Measurements from ENCODE around the gene OGFOD3.

DNA sequence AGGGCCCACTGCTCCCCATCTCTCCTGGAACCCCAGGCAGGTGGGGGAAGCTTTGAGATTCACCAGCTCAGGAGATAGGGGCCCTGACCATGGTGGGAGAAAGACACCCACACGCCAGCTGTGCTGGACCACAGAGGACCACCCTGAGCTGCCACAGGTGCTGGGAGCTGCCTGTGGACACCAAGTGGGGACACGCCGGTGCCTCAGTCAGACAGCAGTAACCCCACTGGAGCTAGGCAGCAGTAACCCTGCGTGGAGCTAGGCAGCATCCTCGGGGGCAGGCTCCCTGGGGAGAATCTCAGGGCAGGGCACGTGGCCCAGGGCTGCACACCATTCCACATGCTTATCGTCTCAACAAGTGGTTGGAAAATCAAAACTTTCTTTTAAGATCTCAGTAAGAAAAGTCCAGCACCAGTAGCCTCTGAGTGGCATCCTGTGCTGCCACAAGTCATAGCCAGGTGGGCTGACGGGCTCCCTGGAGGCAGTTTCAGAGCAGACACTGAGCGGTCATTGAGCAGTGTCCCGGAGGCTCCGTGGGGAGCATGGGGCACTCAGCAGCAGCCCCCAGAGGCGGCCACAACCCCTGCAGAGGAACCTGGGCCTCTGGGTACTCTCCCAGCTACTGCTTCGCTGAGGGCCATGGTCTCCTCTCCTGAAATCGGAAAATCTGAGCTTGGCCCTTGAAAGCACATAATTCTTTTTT, 8.2 kb downstream of the OGFOD3 start:
- TF ChIP-seq, protein P1, sequence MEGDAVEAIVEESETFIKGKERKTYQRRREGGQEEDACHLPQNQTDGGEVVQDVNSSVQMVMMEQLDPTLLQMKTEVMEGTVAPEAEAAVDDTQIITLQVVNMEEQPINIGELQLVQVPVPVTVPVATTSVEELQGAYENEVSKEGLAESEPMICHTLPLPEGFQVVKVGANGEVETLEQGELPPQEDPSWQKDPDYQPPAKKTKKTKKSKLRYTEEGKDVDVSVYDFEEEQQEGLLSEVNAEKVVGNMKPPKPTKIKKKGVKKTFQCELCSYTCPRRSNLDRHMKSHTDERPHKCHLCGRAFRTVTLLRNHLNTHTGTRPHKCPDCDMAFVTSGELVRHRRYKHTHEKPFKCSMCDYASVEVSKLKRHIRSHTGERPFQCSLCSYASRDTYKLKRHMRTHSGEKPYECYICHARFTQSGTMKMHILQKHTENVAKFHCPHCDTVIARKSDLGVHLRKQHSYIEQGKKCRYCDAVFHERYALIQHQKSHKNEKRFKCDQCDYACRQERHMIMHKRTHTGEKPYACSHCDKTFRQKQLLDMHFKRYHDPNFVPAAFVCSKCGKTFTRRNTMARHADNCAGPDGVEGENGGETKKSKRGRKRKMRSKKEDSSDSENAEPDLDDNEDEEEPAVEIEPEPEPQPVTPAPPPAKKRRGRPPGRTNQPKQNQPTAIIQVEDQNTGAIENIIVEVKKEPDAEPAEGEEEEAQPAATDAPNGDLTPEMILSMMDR (IDR thresholded peaks at IDR 0.05) = no peak
- no peak for TF ChIP-seq EP300 (IDR thresholded peaks at IDR 0.05)
